Measurements from ENCODE around the gene CMIP. TPM values are rescaled to one million over a fixed set of nuclear protein-coding genes. Genes with fewer than 3 reads are reported as not detected.

CMIP gene
- total RNA-seq, 1 experiment from 2014 or later = 63.7 TPM

GRCh38 chr16:81607006-81607405 is 162.4 kb downstream of the CMIP start (continued):
- TF ChIP-seq FOXP1 (CRISPR knock-in tag; IDR thresholded peaks at IDR 0.05; ENCODE audit: borderline replicate concordance) (no peak), FOXK1 (CRISPR knock-in tag; IDR thresholded peaks at IDR 0.05) (no peak), NR3C1 (CRISPR knock-in tag; conservative IDR thresholded peaks at IDR 0.05; ENCODE audit: low read depth) (no peak), ZNF425 (CRISPR knock-in tag; conservative IDR thresholded peaks at IDR 0.05) (no peak), PRDM15 (CRISPR knock-in tag; IDR thresholded peaks at IDR 0.05) (no peak), RELA (CRISPR knock-in tag; IDR thresholded peaks at IDR 0.05; ENCODE audit: borderline replicate concordance) (no peak)

- Mint-ChIP-seq H3K27ac (no peak overlapping the region), H3K9me3 (no peaks in the 10 kb centered on the region), H3K27me3 (ENCODE audit: low read depth) (no peaks in the 10 kb centered on the region), H3K36me3 (peaks cover 16% of the 10 kb centered on the region), H3K4me1 (0 out of 2 replicates have a peak, but pooled peaks cover 4% of the 10 kb centered on the region), H3K4me3 (no peak overlapping the region)
- ATAC-seq (no peak), DNase-seq (ENCODE audit: low spot score) (no peak)
- ChIA-PET POLR2A (no interaction called here), CTCF (interaction anchor here (0.6 to 1.4 kb wide), 4 partner anchors 10 to 427 kb away, joined by 3 to 6 read pairs (median 4); no protein-coding TSS in a partner anchor)
- TF ChIP-seq HMGXB4 (CRISPR knock-in tag; IDR thresholded peaks at IDR 0.05) = no peak
- no peak for TF ChIP-seq IRF1 (CRISPR knock-in tag; IDR thresholded peaks at IDR 0.05)
- no peak for TF ChIP-seq ATF1 (CRISPR knock-in tag; IDR thresholded peaks at IDR 0.05)
- no peak for TF ChIP-seq ESRRA (CRISPR knock-in tag; IDR thresholded peaks at IDR 0.05; ENCODE audit: borderline replicate concordance)
- TF ChIP-seq ZNF416 (CRISPR knock-in tag; IDR thresholded peaks at IDR 0.05) = no peak
- no peak for TF ChIP-seq JAZF1 (CRISPR knock-in tag; IDR thresholded peaks at IDR 0.05)
- TF ChIP-seq IRF2 (CRISPR knock-in tag; IDR thresholded peaks at IDR 0.05; ENCODE audit: borderline replicate concordance, low read depth) = no peak
- no peak for TF ChIP-seq FOXP4 (CRISPR knock-in tag; IDR thresholded peaks at IDR 0.05)
- no peak for TF ChIP-seq ZNF512 (CRISPR knock-in tag; IDR thresholded peaks at IDR 0.05; ENCODE audit: borderline replicate concordance)
- no peak for TF ChIP-seq ZNF138 (CRISPR knock-in tag; conservative IDR thresholded peaks at IDR 0.05)
- no peak for TF ChIP-seq AR (CRISPR knock-in tag; IDR thresholded peaks at IDR 0.05)
- no peak for TF ChIP-seq E2F4 (CRISPR knock-in tag; IDR thresholded peaks at IDR 0.05; ENCODE audit: borderline replicate concordance, low read depth)
Observed at GRCh38 chr16:81607805-81608522, 163.4 kb downstream of the CMIP start.

Measured in WTC11 (cell line).